Prostate gland (tissue), 2 donors: Measurements from ENCODE around the gene PIM2.
A peak's percentile ranks its signal among the peaks of the same experiment; 100 is the strongest.

Experiments
- POLR2A ChIP-seq: fragments of 450-650 bp; IDR thresholded peaks from one replicate; pipeline ENCODE4 v1.6.1; 2016; ENCODE audit warnings: antibody characterized with exemption, mild to moderate bottlenecking
- POLR2AphosphoS5 ChIP-seq: sonication (generic); formaldehyde crosslinking; IDR thresholded peaks from one replicate; pipeline ENCODE4 v1.6.1; 2017; ENCODE audit warnings: antibody characterized with exemption
- TF ChIP-seq, protein P1 (sequence below), 4 experiments: fragments of 200-600 bp in 2 of 4; fragments of 450-650 bp in 2 of 4; sonication (generic) in 2 of 4; IDR thresholded peaks; 1 replicate in 3 of 4; 2 replicates in 1 of 4; pipeline ENCODE4 v1.5.1; 2016 to 2019; ENCODE audit warnings: antibody characterized with exemption in 4 of 4, mild to moderate bottlenecking in 2 of 4, moderate library complexity in 2 of 4

GRCh38 chrX:48897157-48897624 is 21.6 kb downstream of the PIM2 start:
- TF ChIP-seq, protein P1, sequence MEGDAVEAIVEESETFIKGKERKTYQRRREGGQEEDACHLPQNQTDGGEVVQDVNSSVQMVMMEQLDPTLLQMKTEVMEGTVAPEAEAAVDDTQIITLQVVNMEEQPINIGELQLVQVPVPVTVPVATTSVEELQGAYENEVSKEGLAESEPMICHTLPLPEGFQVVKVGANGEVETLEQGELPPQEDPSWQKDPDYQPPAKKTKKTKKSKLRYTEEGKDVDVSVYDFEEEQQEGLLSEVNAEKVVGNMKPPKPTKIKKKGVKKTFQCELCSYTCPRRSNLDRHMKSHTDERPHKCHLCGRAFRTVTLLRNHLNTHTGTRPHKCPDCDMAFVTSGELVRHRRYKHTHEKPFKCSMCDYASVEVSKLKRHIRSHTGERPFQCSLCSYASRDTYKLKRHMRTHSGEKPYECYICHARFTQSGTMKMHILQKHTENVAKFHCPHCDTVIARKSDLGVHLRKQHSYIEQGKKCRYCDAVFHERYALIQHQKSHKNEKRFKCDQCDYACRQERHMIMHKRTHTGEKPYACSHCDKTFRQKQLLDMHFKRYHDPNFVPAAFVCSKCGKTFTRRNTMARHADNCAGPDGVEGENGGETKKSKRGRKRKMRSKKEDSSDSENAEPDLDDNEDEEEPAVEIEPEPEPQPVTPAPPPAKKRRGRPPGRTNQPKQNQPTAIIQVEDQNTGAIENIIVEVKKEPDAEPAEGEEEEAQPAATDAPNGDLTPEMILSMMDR (IDR thresholded peaks at IDR 0.05), result no peak
- peak; percentile 44 for TF ChIP-seq POLR2AphosphoS5
- TF ChIP-seq POLR2A, result no peak
